ENCODE results near the gene TMSB15B.
"Not testable (repeated sequence)": the region's sequence is repeated elsewhere in the genome, so short reads cannot be mapped to it uniquely, and the experiment has no call there.

TMSB15B gene

GRCh38 chrX:103962411-103963278 lies at the start of gene TMSB15B:
TSS of gene TMSB15B (plus strand) at chrX:103962627.
- not testable (repeated sequence) for DNase-seq

- no peak for DNase-seq
These were observed 48.9 kb upstream of the TMSB15B start for GRCh38 chrX:103913356-103914020.

GRCh38 chrX:103918050-103918449 lies 44.4 kb upstream of the TMSB15B start:
- peak; percentile 80 for DNase-seq

- peak; percentile 72 for DNase-seq
These were observed 43.7 kb upstream of the TMSB15B start for GRCh38 chrX:103918571-103919269.

- DNase-seq, result peak; percentile 69
These were observed 43.2 kb upstream of the TMSB15B start for GRCh38 chrX:103919270-103919637.

GRCh38 chrX:103920515-103920914 lies 41.9 kb upstream of the TMSB15B start:
- peak; percentile 11 for DNase-seq

GRCh38 chrX:103927030-103927429 lies 35.4 kb upstream of the TMSB15B start:
- no peak for DNase-seq

- DNase-seq, result no peak
These were observed 34.8 kb upstream of the TMSB15B start for GRCh38 chrX:103927633-103928032.

- DNase-seq, result no peak
These were observed 30.3 kb upstream of the TMSB15B start for GRCh38 chrX:103932133-103932532.

- peak; percentile 8 for DNase-seq
These were observed 22.2 kb upstream of the TMSB15B start for GRCh38 chrX:103940257-103940656.

- DNase-seq, result peak; percentile 59
These were observed 21.0 kb upstream of the TMSB15B start for GRCh38 chrX:103941201-103941975.

- DNase-seq, result no peak
These were observed 12.9 kb upstream of the TMSB15B start for GRCh38 chrX:103949506-103949905.

GRCh38 chrX:103953353-103953752 lies 9.1 kb upstream of the TMSB15B start:
- DNase-seq, result no peak

GRCh38 chrX:103954259-103954658 lies 8.2 kb upstream of the TMSB15B start:
- no peak for DNase-seq

GRCh38 chrX:103960599-103960998 lies 1.8 kb upstream of the TMSB15B start:
- DNase-seq, result not testable (repeated sequence)

GRCh38 chrX:103983508-103983907 lies 21.1 kb downstream of the TMSB15B start:
- DNase-seq, result not testable (repeated sequence)

- no peak for DNase-seq
These were observed 36.8 kb downstream of the TMSB15B start for GRCh38 chrX:103999234-103999633.

- DNase-seq, result no peak
These were observed 46.4 kb downstream of the TMSB15B start for GRCh38 chrX:104008831-104009230.

- no peak for DNase-seq
These were observed 50.7 kb downstream of the TMSB15B start for GRCh38 chrX:104013158-104013557.

- DNase-seq, result no peak
These were observed 51.2 kb downstream of the TMSB15B start, which contains the start of gene H2BW1 for GRCh38 chrX:104013606-104014005. TSS of gene H2BW1 (minus strand) at chrX:104013708. CDS start at chrX:104013576, 132 bp downstream.

- not testable (repeated sequence) for DNase-seq
These were observed 53.1 kb downstream of the TMSB15B start for GRCh38 chrX:104015576-104015975.

Data from hematopoietic multipotent progenitor cell treated with erythropoietin and hydrocortisone succinate and interleukin-3 and kit ligand, for 4 days (in vitro differentiated cells).